Spleen (tissue), 11 donors: ENCODE measurements around the gene TMCO4. TPM values are rescaled to one million over a fixed set of nuclear protein-coding genes. Genes with fewer than 3 reads are reported as not detected.
"Not testable (repeated sequence)": the region's sequence is repeated elsewhere in the genome, so short reads cannot be mapped to it uniquely, and the experiment has no call there.

ENCODE experiments used
- DNase-seq: peaks from one replicate; pipeline ENCODE4 v3.0.0-alpha.2; 2020
- H3K27ac ChIP-seq, 8 donors: fragments of 200-600 bp; sonication (generic) in 7 of 8; 1 replicate in 4 of 8; 2 replicates in 4 of 8; pipeline versions ENCODE4 v1.5.0 to v1.8.0; 2016 to 2021; ENCODE audit warnings: inconsistent platforms in 4 of 8, mild to moderate bottlenecking in 4 of 8, moderate library complexity in 1 of 8
- H3K27me3 ChIP-seq, 7 donors: fragments of 200-600 bp; sonication (generic) in 6 of 7; replicated peaks in 1 of 7; 1 replicate in 4 of 7; 2 replicates in 3 of 7; pipeline versions ENCODE4 v1.5.0 to v1.8.0; 2016 to 2021; ENCODE audit warnings: inconsistent platforms in 3 of 7, mild to moderate bottlenecking in 1 of 7
- H3K36me3 ChIP-seq, 6 donors: fragments of 200-600 bp; sonication (generic) in 5 of 6; 1 replicate in 4 of 6; 2 replicates in 2 of 6; pipeline versions ENCODE4 v1.5.0 to v1.8.0; 2016 to 2021; ENCODE audit warnings: inconsistent platforms in 2 of 6
- H3K4me1 ChIP-seq, 6 donors: fragments of 200-600 bp; sonication (generic) in 5 of 6; 1 replicate in 3 of 6; 2 replicates in 3 of 6; pipeline versions ENCODE4 v1.5.0 to v1.8.0; 2016 to 2021; ENCODE audit warnings: inconsistent platforms in 3 of 6
- H3K4me3 ChIP-seq, 8 donors: fragments of 200-600 bp; sonication (generic) in 7 of 8; 1 replicate in 4 of 8; 2 replicates in 4 of 8; pipeline versions ENCODE4 v1.5.0 to v1.8.0; 2016 to 2021; ENCODE audit warnings: inconsistent platforms in 4 of 8, mild to moderate bottlenecking in 4 of 8, moderate library complexity in 2 of 8
- H3K9me3 ChIP-seq, 8 donors: fragments of 200-600 bp; sonication (generic) in 7 of 8; 1 replicate in 4 of 8; 2 replicates in 4 of 8; pipeline versions ENCODE4 v1.5.0 to v1.8.0; 2016 to 2021; ENCODE audit warnings: inconsistent platforms in 4 of 8
- CTCF ChIP-seq, 11 experiments: fragments of 200-600 bp in 7 of 11; fragments of 450-650 bp in 4 of 11; sonication (generic) in 4 of 11; IDR thresholded peaks in 8 of 11; conservative IDR thresholded peaks in 3 of 11; 1 replicate in 7 of 11; 2 replicates in 4 of 11; pipeline versions ENCODE4 v1.4.0 to v1.8.0; 2016 to 2021; ENCODE audit warnings: antibody characterized with exemption in 11 of 11, inconsistent platforms in 4 of 11, mild to moderate bottlenecking in 1 of 11
- POLR2A ChIP-seq, 3 donors: fragments of 450-650 bp; IDR thresholded peaks; one replicate each; pipeline ENCODE4 v1.5.1; 2017; ENCODE audit warnings: antibody characterized with exemption in 3 of 3, mild to moderate bottlenecking in 1 of 3
- POLR2AphosphoS5 ChIP-seq, 3 donors: sonication (generic); formaldehyde crosslinking; IDR thresholded peaks; one replicate each; pipeline ENCODE4 v1.5.1; 2017; ENCODE audit warnings: antibody characterized with exemption in 3 of 3
- WGBS, 5 donors: extraction: QIAGEN DNeasy Blood & Tissue Kit in 3 of 5; methylation state at CpG; one replicate each; pipeline versions ENCODE4 v1.1.5 to v1.1.7; 2013 to 2018; 5-methylcytosine and 5-hydroxymethylcytosine counted together
- intact Hi-C: fragments of 100-400 bp; cut with DNase I; formaldehyde crosslinking; loops from one replicate; pipeline ENCODE4 v1.15.0; 2023; ENCODE audit warnings: low total_unique reads
- polyA plus RNA-seq, 3 donors: library from polyadenylated mRNA; stranded (reverse); fragments of 200-250 nt; gene quantifications; one replicate each; pipeline ENCODE4 v1.2.1, GENCODE V29; 2013
- total RNA-seq, 7 donors: library from RNA; depleted of rRNA in 3 of 7; stranded (reverse); fragments of >200 nt in 3 of 7; fragmentation: NEBNext Ultra II Directional in 4 of 7; extraction: Animal tissue kit (Norgen Biotek cat#: 25700) in 4 of 7; gene quantifications; one replicate each; pipeline versions ENCODE4 v1.1.0 to v1.2.1, GENCODE V29; 2016 to 2021
- donor health status: healthy with polysubstance abuse.
- donor health status: DM: no; HTN: no; CAD: no; lungs with moderate emphysema.
- donor health status: DM: no; HTN: no; CAD: no.
- donor health status: Bipolar disorder and iron deficiency.
- donor health status: healthy.
- donor health status: DM: no; HTN: no; CAD: no.
- donor health status: DM: yes; HTN: yes; CAD: no.

Gene TMCO4
- total and polyA plus RNA-seq, 10 donors = 15.4 to 40.8 (median 27.2) TPM

GRCh38 chr1:19635646-19636045, 164.1 kb downstream of the TMCO4 start:
- Histone ChIP-seq H3K27ac (no peak overlapping the region), H3K4me1 (no peaks in the 10 kb centered on the region), H3K36me3 (no peaks in the 10 kb centered on the region), H3K27me3 (peaks cover 0 to 24% (median 0%) of the 10 kb centered on the region in 7 donors), H3K4me3 (no peak overlapping the region), H3K9me3 (no peaks in the 10 kb centered on the region)
- TF ChIP-seq POLR2A (IDR thresholded peaks at IDR 0.05) (no peak), POLR2AphosphoS5 (IDR thresholded peaks at IDR 0.05) (no peak), CTCF (IDR thresholded peaks at IDR 0.05 in 8 of 11, conservative IDR thresholded peaks at IDR 0.05 in 3 of 11) (no peak)
- intact Hi-C loops = no loop called here
- no peak for DNase-seq
- WGBS, 5 donors = 87 to 95% (median 94%) methylated on average over 4 of the region's 4 CpGs

- WGBS, 5 donors = 94 to 97% (median 96%) methylated on average over 9 of the region's 9 CpGs
- DNase-seq, H3K27ac ChIP-seq, intact Hi-C loops, H3K4me1 ChIP-seq, H3K4me3 ChIP-seq, H3K9me3 ChIP-seq, H3K36me3 ChIP-seq: not testable (repeated sequence)
- peaks cover 0 to 18% (median 0%) of the 10 kb centered on the region in 7 donors for H3K27me3 ChIP-seq
These were observed 164.7 kb downstream of the TMCO4 start for GRCh38 chr1:19635064-19635463.

- DNase-seq = no peak
- Histone ChIP-seq H3K4me1 (no peaks in the 10 kb centered on the region), H3K36me3 (peaks cover 0 to 20% (median 4%) of the 10 kb centered on the region in 6 donors), H3K27me3 (peaks cover 0 to 1% (median 0%) of the 10 kb centered on the region in 7 donors), H3K4me3 (no peak overlapping the region), H3K27ac (no peak overlapping the region), H3K9me3 (no peaks in the 10 kb centered on the region)
- TF ChIP-seq POLR2AphosphoS5 (IDR thresholded peaks at IDR 0.05) (no peak), CTCF (IDR thresholded peaks at IDR 0.05 in 8 of 11, conservative IDR thresholded peaks at IDR 0.05 in 3 of 11) (no peak), POLR2A (IDR thresholded peaks at IDR 0.05) (no peak)
- intact Hi-C loops = no loop called here
- WGBS, 5 donors = 88 to 95% (median 91%) methylated on average over 2 of the region's 2 CpGs
These were observed 166.6 kb downstream of the TMCO4 start for GRCh38 chr1:19633106-19633505.

Other genes starting within 250 kb of the TMCO4 start
- 10 to 100 TPM in 6 of 7 donors, 1 to 10 TPM in 1; 9.9 to 50.1 (median 18.6) TPM for gene NBL1, start 155.6 kb downstream of the TMCO4 start, total RNA-seq
- gene NBL1, start 155.6 kb downstream of the TMCO4 start, polyA plus RNA-seq = 10 to 100 TPM; 16.4 to 26.8 (median 16.6) TPM
- gene HTR6, start 135.0 kb downstream of the TMCO4 start, total RNA-seq = under 1 TPM in 2 of 7 donors, not detected in 5; 0.13 to 0.47 TPM
- gene HTR6, start 135.0 kb downstream of the TMCO4 start, polyA plus RNA-seq = under 1 TPM in 1 of 3 donors, not detected in 2; 0.06 TPM
- gene RNF186, start 15.4 kb upstream of the TMCO4 start, total RNA-seq = not detected
- under 1 TPM in 1 of 3 donors, not detected in 2; 0.07 TPM for gene RNF186, start 15.4 kb upstream of the TMCO4 start, polyA plus RNA-seq
- gene OTUD3, start 82.5 kb upstream of the TMCO4 start, total RNA-seq = 10 to 100 TPM in 3 of 7 donors, 1 to 10 TPM in 4; 5.1 to 14.0 (median 8.4) TPM
- gene OTUD3, start 82.5 kb upstream of the TMCO4 start, polyA plus RNA-seq = 1 to 10 TPM; 1.5 to 2.8 (median 2.8) TPM
- not detected for gene PLA2G2E, start 123.7 kb upstream of the TMCO4 start, total RNA-seq
- gene PLA2G2E, start 123.7 kb upstream of the TMCO4 start, polyA plus RNA-seq = not detected
- 1 to 10 TPM in 2 of 7 donors, not detected in 5; 1.6 to 1.9 TPM for gene PLA2G2A, start 179.7 kb upstream of the TMCO4 start, total RNA-seq
- gene PLA2G2A, start 179.7 kb upstream of the TMCO4 start, polyA plus RNA-seq = 10 to 100 TPM in 1 of 3 donors, 1 to 10 TPM in 1, under 1 TPM in 1; 0.26 to 17.8 (median 4.3) TPM